Panc1 (cell line): ENCODE results near the gene ZCCHC7. TPM values are rescaled to one million over a fixed set of nuclear protein-coding genes. Genes with fewer than 3 reads are reported as not detected.
A peak's percentile ranks its signal among the peaks of the same experiment; 100 is the strongest.

ENCODE experiments used
- ATAC-seq: fragments of 200-7000 bp; cut with Tn5 transposase; 2 replicates; pipeline ENCODE4 v1.9.1; 2020; ENCODE audit warnings: mild to moderate bottlenecking, moderate library complexity
- BruUV-seq: library from RNA; stranded (reverse); fragments of 400-500 nt; replicated peaks from 2 replicates; lab custom pipeline; 2021; lab: Mats Ljungman, UMichigan
- CTCF ChIA-PET: fragments of 300-600 bp; sonication (Branson Sonifier 250); formaldehyde crosslinking; loops from one replicate; lab custom pipeline; 2022; ENCODE audit warnings: antibody characterized with exemption; lab: Charles Lee
- POLR2A ChIA-PET: fragments of 300-600 bp; sonication (Branson Sonifier 250); formaldehyde crosslinking; loops from one replicate; lab custom pipeline; 2022; ENCODE audit warnings: antibody characterized with exemption; lab: Charles Lee
- DNase-seq: peaks from one replicate; pipeline ENCODE4 v3.0.0-alpha.2; 2010; ENCODE audit warnings: low read depth, low spot score
- H3K27ac ChIP-seq: 2 replicates; pipeline ENCODE4 v1.5.1; 2011; ENCODE audit warnings: mild to moderate bottlenecking, low read length, inconsistent platforms
- H3K27me3 ChIP-seq: fragments of 200-500 bp; sonication (Bioruptor generic); 2 replicates; pipeline ENCODE4 v1.6.0; 2014; ENCODE audit warnings: low read length, inconsistent platforms; ENCODE audit not compliant: control insufficient read depth, insufficient read depth
- H3K36me3 ChIP-seq: fragments of 200-500 bp; sonication (Bioruptor generic); 2 replicates; pipeline ENCODE4 v1.5.1; 2014; ENCODE audit warnings: inconsistent platforms, mild to moderate bottlenecking, low read length, moderate library complexity; ENCODE audit not compliant: control insufficient read depth, insufficient read depth
- H3K4me1 ChIP-seq: 2 replicates; pipeline ENCODE4 v1.5.1; 2011; ENCODE audit warnings: inconsistent platforms, mild to moderate bottlenecking, low read length, moderate library complexity; ENCODE audit not compliant: control insufficient read depth, insufficient read depth
- H3K4me3 ChIP-seq, 2 experiments: 2 replicates each; pipeline ENCODE4 v1.5.1; 2011 to 2012; ENCODE audit warnings: low read depth in 2 of 2, low read length in 2 of 2, mild to moderate bottlenecking in 2 of 2, inconsistent platforms in 1 of 2, moderate library complexity in 1 of 2
- H3K9me3 ChIP-seq: fragments of 200-500 bp; sonication (Bioruptor generic); 2 replicates; pipeline ENCODE4 v1.5.1; 2014; ENCODE audit warnings: low read depth, mild to moderate bottlenecking, inconsistent platforms, low read length, moderate library complexity; ENCODE audit not compliant: control insufficient read depth, insufficient read depth
- POLR2AphosphoS5 ChIP-seq: IDR thresholded peaks from 2 replicates; pipeline ENCODE4 v1.6.1; 2012; ENCODE audit warnings: mild to moderate bottlenecking, low read depth, low read length, moderate library complexity
- SIN3A ChIP-seq: IDR thresholded peaks from 2 replicates; pipeline ENCODE4 v1.6.1; 2012; ENCODE audit warnings: low read depth, mild to moderate bottlenecking, low read length, moderate library complexity, borderline replicate concordance; ENCODE audit not compliant: insufficient read depth
- TCF7L2 ChIP-seq: IDR thresholded peaks from 2 replicates; pipeline ENCODE4 v1.6.1; 2011; ENCODE audit warnings: mild to moderate bottlenecking, low read depth, low read length, inconsistent platforms
- in situ Hi-C: cut with HindIII; loops from 2 replicates; pipeline ENCODE4 v1.10.0; 2016; ENCODE audit warnings: low sequenced_read_pairs, low pct_unique_long_range_greater_than_20kb
- intact Hi-C: fragments of 100-400 bp; cut with micrococcal nuclease; formaldehyde crosslinking; loops from one replicate; pipeline ENCODE4 v1.10.0; 2022; ENCODE audit not compliant: unreplicated experiment
- total RNA-seq: library from RNA; stranded (reverse); gene quantifications from one replicate; pipeline ENCODE4 v1.2.1, GENCODE V29; 2021; ENCODE audit not compliant: unreplicated experiment
- TF ChIP-seq, protein P1 (sequence below): fragments of 450-650 bp; IDR thresholded peaks from 2 replicates; pipeline ENCODE4 v1.5.1; 2017; ENCODE audit warnings: mild to moderate bottlenecking
- TF ChIP-seq, protein P2 (sequence below), 2 experiments: IDR thresholded peaks; 2 replicates each; pipeline ENCODE4 v1.6.1; 2011 to 2012; ENCODE audit warnings: low read depth in 2 of 2, control low read depth in 1 of 2, low read length in 1 of 2, mild to moderate bottlenecking in 1 of 2, moderate library complexity in 1 of 2; ENCODE audit not compliant: insufficient read depth in 1 of 2

ZCCHC7 gene
- total RNA-seq, 1 experiment from 2014 or later, result 43.7 TPM

- no TSS peak for BruUV-seq
Observed at GRCh38 chr9:37341704-37342103, 221.3 kb downstream of the ZCCHC7 start.

DNA sequence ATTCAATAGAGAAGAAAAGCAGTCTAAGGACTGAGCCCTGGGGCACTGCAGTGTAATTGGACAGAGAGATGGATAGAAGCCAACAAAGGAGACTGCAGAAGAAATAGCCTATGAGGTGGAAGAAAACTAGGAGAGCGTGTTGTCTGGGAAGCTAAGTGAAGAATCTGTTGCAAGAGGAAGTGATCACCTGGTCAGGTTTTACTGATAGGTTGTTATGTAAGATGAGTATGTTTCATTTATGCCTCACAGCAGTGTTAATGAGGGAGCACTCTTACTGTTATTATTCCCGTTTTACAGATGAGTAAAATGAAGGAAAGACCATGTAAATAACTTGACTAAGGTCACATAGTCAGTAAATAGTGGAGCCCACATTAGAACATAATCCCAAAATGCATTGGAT lies 222.1 kb downstream of the ZCCHC7 start:
- H3K4me1 ChIP-seq, result no peaks in the 10 kb centered on the region
- no peaks in the 10 kb centered on the region for H3K27me3 ChIP-seq
- intact Hi-C loops, result no loop called here
- BruUV-seq, result no TSS peak
- ATAC-seq (0 out of 2 replicates have a peak, but pooled peaks have one; percentile 35), DNase-seq (no peak)
- no peak overlapping the region for H3K4me3 ChIP-seq
- in situ Hi-C loops, result no loop called here
- no peaks in the 10 kb centered on the region for H3K36me3 ChIP-seq
- no peaks in the 10 kb centered on the region for H3K9me3 ChIP-seq
- H3K27ac ChIP-seq, result no peak overlapping the region
- TF ChIP-seq POLR2AphosphoS5 (no peak), SIN3A (no peak), TCF7L2 (no peak)
- TF ChIP-seq, protein P1, sequence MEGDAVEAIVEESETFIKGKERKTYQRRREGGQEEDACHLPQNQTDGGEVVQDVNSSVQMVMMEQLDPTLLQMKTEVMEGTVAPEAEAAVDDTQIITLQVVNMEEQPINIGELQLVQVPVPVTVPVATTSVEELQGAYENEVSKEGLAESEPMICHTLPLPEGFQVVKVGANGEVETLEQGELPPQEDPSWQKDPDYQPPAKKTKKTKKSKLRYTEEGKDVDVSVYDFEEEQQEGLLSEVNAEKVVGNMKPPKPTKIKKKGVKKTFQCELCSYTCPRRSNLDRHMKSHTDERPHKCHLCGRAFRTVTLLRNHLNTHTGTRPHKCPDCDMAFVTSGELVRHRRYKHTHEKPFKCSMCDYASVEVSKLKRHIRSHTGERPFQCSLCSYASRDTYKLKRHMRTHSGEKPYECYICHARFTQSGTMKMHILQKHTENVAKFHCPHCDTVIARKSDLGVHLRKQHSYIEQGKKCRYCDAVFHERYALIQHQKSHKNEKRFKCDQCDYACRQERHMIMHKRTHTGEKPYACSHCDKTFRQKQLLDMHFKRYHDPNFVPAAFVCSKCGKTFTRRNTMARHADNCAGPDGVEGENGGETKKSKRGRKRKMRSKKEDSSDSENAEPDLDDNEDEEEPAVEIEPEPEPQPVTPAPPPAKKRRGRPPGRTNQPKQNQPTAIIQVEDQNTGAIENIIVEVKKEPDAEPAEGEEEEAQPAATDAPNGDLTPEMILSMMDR, result no peak
- TF ChIP-seq, protein P2, sequence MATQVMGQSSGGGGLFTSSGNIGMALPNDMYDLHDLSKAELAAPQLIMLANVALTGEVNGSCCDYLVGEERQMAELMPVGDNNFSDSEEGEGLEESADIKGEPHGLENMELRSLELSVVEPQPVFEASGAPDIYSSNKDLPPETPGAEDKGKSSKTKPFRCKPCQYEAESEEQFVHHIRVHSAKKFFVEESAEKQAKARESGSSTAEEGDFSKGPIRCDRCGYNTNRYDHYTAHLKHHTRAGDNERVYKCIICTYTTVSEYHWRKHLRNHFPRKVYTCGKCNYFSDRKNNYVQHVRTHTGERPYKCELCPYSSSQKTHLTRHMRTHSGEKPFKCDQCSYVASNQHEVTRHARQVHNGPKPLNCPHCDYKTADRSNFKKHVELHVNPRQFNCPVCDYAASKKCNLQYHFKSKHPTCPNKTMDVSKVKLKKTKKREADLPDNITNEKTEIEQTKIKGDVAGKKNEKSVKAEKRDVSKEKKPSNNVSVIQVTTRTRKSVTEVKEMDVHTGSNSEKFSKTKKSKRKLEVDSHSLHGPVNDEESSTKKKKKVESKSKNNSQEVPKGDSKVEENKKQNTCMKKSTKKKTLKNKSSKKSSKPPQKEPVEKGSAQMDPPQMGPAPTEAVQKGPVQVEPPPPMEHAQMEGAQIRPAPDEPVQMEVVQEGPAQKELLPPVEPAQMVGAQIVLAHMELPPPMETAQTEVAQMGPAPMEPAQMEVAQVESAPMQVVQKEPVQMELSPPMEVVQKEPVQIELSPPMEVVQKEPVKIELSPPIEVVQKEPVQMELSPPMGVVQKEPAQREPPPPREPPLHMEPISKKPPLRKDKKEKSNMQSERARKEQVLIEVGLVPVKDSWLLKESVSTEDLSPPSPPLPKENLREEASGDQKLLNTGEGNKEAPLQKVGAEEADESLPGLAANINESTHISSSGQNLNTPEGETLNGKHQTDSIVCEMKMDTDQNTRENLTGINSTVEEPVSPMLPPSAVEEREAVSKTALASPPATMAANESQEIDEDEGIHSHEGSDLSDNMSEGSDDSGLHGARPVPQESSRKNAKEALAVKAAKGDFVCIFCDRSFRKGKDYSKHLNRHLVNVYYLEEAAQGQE (IDR thresholded peaks at IDR 0.05; ENCODE audit: insufficient read depth in 1 of 2, low read depth in 2 of 2, low read length in 1 of 2), result no peak
- POLR2A ChIA-PET, result no interaction called here
- CTCF ChIA-PET, result no interaction called here

More at GRCh38 chr9:37341704-37342103, 221.3 kb downstream of the ZCCHC7 start:
- Histone ChIP-seq H3K36me3 (no peaks in the 10 kb centered on the region), H3K27ac (no peak overlapping the region), H3K4me3 (no peak overlapping the region), H3K9me3 (no peaks in the 10 kb centered on the region), H3K4me1 (no peaks in the 10 kb centered on the region), H3K27me3 (no peaks in the 10 kb centered on the region)
- ChIA-PET CTCF (no interaction called here), POLR2A (no interaction called here)
- intact Hi-C loops, result no loop called here
- in situ Hi-C loops, result no loop called here
- ATAC-seq, result no peak
- DNase-seq, result no peak
- TF ChIP-seq POLR2AphosphoS5 (no peak), TCF7L2 (no peak), SIN3A (no peak)
- TF ChIP-seq, protein P2 (IDR thresholded peaks at IDR 0.05; ENCODE audit: insufficient read depth in 1 of 2, low read depth in 2 of 2, low read length in 1 of 2), result no peak
- TF ChIP-seq, protein P1, result no peak
